H9 (cell line): Measurements from ENCODE around the gene ETV7. TPM values are rescaled to one million over a fixed set of nuclear protein-coding genes. Genes with fewer than 3 reads are reported as not detected.

ENCODE experiments used
- DNase-seq: peaks from one replicate; pipeline ENCODE4 v3.0.0-alpha.2; 2017
- H2AFZ ChIP-seq: one replicate; pipeline ENCODE4 v1.6.1; 2013; ENCODE audit warnings: mild to moderate bottlenecking, low read length, control low read depth, moderate library complexity
- H2AK5ac ChIP-seq: 2 replicates; pipeline ENCODE4 v1.6.1; 2013; ENCODE audit warnings: low read length, control low read depth, mixed read lengths; ENCODE audit not compliant: insufficient read length
- H2BK120ac ChIP-seq: one replicate; pipeline ENCODE4 v1.6.1; 2013; ENCODE audit warnings: low read depth, mild to moderate bottlenecking, low read length, control low read depth, inconsistent platforms; ENCODE audit not compliant: poor library complexity, severe bottlenecking
- H2BK12ac ChIP-seq: 2 replicates; pipeline ENCODE4 v1.6.1; 2013; ENCODE audit warnings: low read length, control low read depth, mixed read lengths, low read depth; ENCODE audit not compliant: insufficient read length
- H2BK15ac ChIP-seq: 2 replicates; pipeline ENCODE4 v1.6.1; 2013; ENCODE audit warnings: low read depth, low read length, control low read depth
- H2BK20ac ChIP-seq: one replicate; pipeline ENCODE4 v1.6.1; 2013; ENCODE audit warnings: low read depth, mild to moderate bottlenecking, low read length, control low read depth, inconsistent platforms; ENCODE audit not compliant: poor library complexity, severe bottlenecking
- H2BK5ac ChIP-seq: 2 replicates; pipeline ENCODE4 v1.6.1; 2013; ENCODE audit warnings: low read length, control low read depth, mixed read lengths; ENCODE audit not compliant: insufficient read length
- H3K14ac ChIP-seq: 2 replicates; pipeline ENCODE4 v1.6.1; 2013; ENCODE audit warnings: low read length, control low read depth; ENCODE audit not compliant: insufficient read depth
- H3K18ac ChIP-seq: 2 replicates; pipeline ENCODE4 v1.6.1; 2013; ENCODE audit warnings: low read depth, mild to moderate bottlenecking, mixed read lengths, low read length, control low read depth; ENCODE audit not compliant: insufficient read length
- H3K23ac ChIP-seq: 2 replicates; pipeline ENCODE4 v1.6.1; 2013; ENCODE audit warnings: low read length, control low read depth, mixed read lengths, low read depth; ENCODE audit not compliant: insufficient read length
- H3K23me2 ChIP-seq: 2 replicates; pipeline ENCODE4 v1.6.1; 2013; ENCODE audit warnings: low read depth, mild to moderate bottlenecking, mixed read lengths, low read length, control low read depth; ENCODE audit not compliant: insufficient read length, poor library complexity, severe bottlenecking
- H3K27ac ChIP-seq: 2 replicates; pipeline ENCODE4 v1.5.1; 2013; ENCODE audit warnings: low read length, control low read depth, mixed read lengths, low read depth; ENCODE audit not compliant: insufficient read length
- H3K27me3 ChIP-seq: 2 replicates; pipeline ENCODE4 v1.6.1; 2013; ENCODE audit warnings: low read length, control low read depth, inconsistent platforms; ENCODE audit not compliant: insufficient read depth
- H3K4ac ChIP-seq: 2 replicates; pipeline ENCODE4 v1.6.1; 2013; ENCODE audit warnings: low read depth, mild to moderate bottlenecking, control low read depth, inconsistent platforms, low read length, moderate library complexity
- H3K4me1 ChIP-seq: 2 replicates; pipeline ENCODE4 v1.6.1; 2013; ENCODE audit warnings: low read length, control low read depth, inconsistent platforms; ENCODE audit not compliant: insufficient read depth
- H3K4me2 ChIP-seq: 2 replicates; pipeline ENCODE4 v1.6.1; 2013; ENCODE audit warnings: low read length, control low read depth, mixed read lengths; ENCODE audit not compliant: insufficient read length, insufficient read depth
- H3K56ac ChIP-seq: 2 replicates; pipeline ENCODE4 v1.6.1; 2013; ENCODE audit warnings: low read depth, mild to moderate bottlenecking, mixed read lengths, low read length, control low read depth; ENCODE audit not compliant: insufficient read length
- H3K79me1 ChIP-seq: 2 replicates; pipeline ENCODE4 v1.6.1; 2013; ENCODE audit warnings: low read depth, mild to moderate bottlenecking, moderate library complexity, low read length, control low read depth, inconsistent platforms; ENCODE audit not compliant: insufficient read depth, poor library complexity, severe bottlenecking
- H3K79me2 ChIP-seq: 2 replicates; pipeline ENCODE4 v1.6.1; 2013; ENCODE audit warnings: low read length, control low read depth, inconsistent platforms; ENCODE audit not compliant: insufficient read depth
- H3K9ac ChIP-seq: 2 replicates; pipeline ENCODE4 v1.6.1; 2013; ENCODE audit warnings: low read length, control low read depth, mixed read lengths; ENCODE audit not compliant: insufficient read length; ENCODE audit errors: extremely low read depth
- H3K9me3 ChIP-seq: one replicate; pipeline ENCODE4 v1.6.1; 2013; ENCODE audit warnings: low read depth, low read length, inconsistent platforms; ENCODE audit not compliant: control insufficient read depth
- H3T11ph ChIP-seq: one replicate; pipeline ENCODE4 v1.6.1; 2013; ENCODE audit warnings: mild to moderate bottlenecking, low read length, control low read depth, inconsistent platforms
- H4K20me1 ChIP-seq: one replicate; pipeline ENCODE4 v1.6.1; 2013; ENCODE audit not compliant: control insufficient read depth, insufficient read length, insufficient read depth
- H4K5ac ChIP-seq: 2 replicates; pipeline ENCODE4 v1.6.1; 2013; ENCODE audit warnings: low read depth, mild to moderate bottlenecking, mixed read lengths, low read length, control low read depth; ENCODE audit not compliant: insufficient read length
- H4K8ac ChIP-seq: replicated peaks from 2 replicates; pipeline ENCODE4 v1.6.1; 2013; ENCODE audit warnings: low read length, control low read depth, mixed read lengths, low read depth; ENCODE audit not compliant: insufficient read length
- H4K91ac ChIP-seq: 2 replicates; pipeline ENCODE4 v1.6.1; 2013; ENCODE audit warnings: low read depth, mild to moderate bottlenecking, moderate library complexity, mixed read lengths, low read length, control low read depth; ENCODE audit not compliant: insufficient read length
- H3K27ac Mint-ChIP-seq, 3 experiments: 2 replicates in 2 of 3; 3 replicates in 1 of 3; pipeline ENCODE4 v1.8.0; 2020 to 2021; ENCODE audit warnings: mixed read lengths in 3 of 3, mild to moderate bottlenecking in 1 of 3, moderate library complexity in 1 of 3
- H3K27me3 Mint-ChIP-seq: 2 replicates; pipeline ENCODE4 v1.8.0; 2021; ENCODE audit warnings: low read depth, mild to moderate bottlenecking, moderate library complexity, mixed read lengths
- H3K36me3 Mint-ChIP-seq, 3 experiments: 2 replicates in 2 of 3; 3 replicates in 1 of 3; pipeline ENCODE4 v1.8.0; 2020 to 2021; ENCODE audit warnings: low read depth in 3 of 3, mixed read lengths in 3 of 3; ENCODE audit not compliant: insufficient read depth in 1 of 3
- H3K4me1 Mint-ChIP-seq, 2 experiments: 2 replicates each; pipeline ENCODE4 v1.8.0; 2020; ENCODE audit warnings: mixed read lengths in 2 of 2
- H3K4me3 Mint-ChIP-seq, 2 experiments: 2 replicates in 1 of 2; 3 replicates in 1 of 2; pipeline ENCODE4 v1.8.0; 2020 to 2021; ENCODE audit warnings: mild to moderate bottlenecking in 2 of 2, mixed read lengths in 2 of 2, moderate library complexity in 1 of 2
- H3K9me3 Mint-ChIP-seq, 2 experiments: 2 replicates in 1 of 2; 3 replicates in 1 of 2; pipeline ENCODE4 v1.8.0; 2020; ENCODE audit warnings: mild to moderate bottlenecking in 2 of 2, mixed read lengths in 2 of 2, moderate library complexity in 1 of 2
- WGBS: extraction: QIAGEN DNeasy Blood & Tissue Kit; methylation state at CpG from one replicate; pipeline ENCODE4 v1.1.7; 2013; ENCODE audit warnings: missing lambda C conversion rate, low lambda C conversion rate, mixed read lengths; ENCODE audit not compliant: insufficient read length; ENCODE audit errors: extremely low coverage; 5-methylcytosine and 5-hydroxymethylcytosine counted together
- total RNA-seq: library from RNA; stranded (reverse); gene quantifications from 2 replicates; pipeline ENCODE4 v1.2.1, GENCODE V29; 2021
- TF ChIP-seq, protein P1 (sequence below): fragments of 200-600 bp; sonication (generic); conservative IDR thresholded peaks from 3 replicates; pipeline ENCODE4 v1.8.0; 2021; ENCODE audit warnings: antibody characterized with exemption, mild to moderate bottlenecking

Gene ETV7
- total RNA-seq, 1 experiment from 2014 or later = 0.92 TPM

DNA sequence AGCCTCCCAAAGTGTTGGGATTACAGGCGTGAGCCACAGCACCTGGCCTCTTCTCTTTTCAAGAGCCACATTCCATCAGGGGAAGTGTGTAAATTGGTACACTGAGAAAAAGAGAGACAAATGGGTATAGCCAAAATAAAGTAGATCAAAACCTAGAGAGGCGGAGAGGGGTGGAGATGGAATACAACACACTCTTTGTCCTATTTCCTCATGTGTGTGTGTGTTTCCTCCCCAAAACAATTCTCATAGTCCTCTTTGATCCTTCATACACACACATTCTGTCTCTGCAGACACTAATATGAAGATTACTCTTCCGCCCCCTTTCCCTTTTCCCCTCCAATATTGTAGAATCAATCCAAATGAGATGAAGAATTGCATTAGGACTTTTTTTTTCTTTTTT lies 39.2 kb upstream of the ETV7 start:
- WGBS = no CpG with 5 or more reads among the region's 3 CpGs
- no peak overlapping the region for H3K4ac ChIP-seq
- no peak overlapping the region for H2BK20ac ChIP-seq
- H2BK5ac ChIP-seq = no peak overlapping the region
- no peak overlapping the region for H2BK15ac ChIP-seq
- no peak overlapping the region for H3K14ac ChIP-seq
- Mint-ChIP-seq H3K4me3 (no peak overlapping the region), H3K9me3 (no peaks in the 10 kb centered on the region; a peak in 1 of 5 replicates), H3K27ac (no peak overlapping the region), H3K4me1 (peaks cover 15 to 16% of the 10 kb centered on the region in 2 experiments), H3K27me3 (no peaks in the 10 kb centered on the region; the same call in 1 of the 2 replicates), H3K36me3 (no peaks in the 10 kb centered on the region)
- no peaks in the 10 kb centered on the region for H3K79me2 ChIP-seq
- no peaks in the 10 kb centered on the region for H3K79me1 ChIP-seq
- H2BK12ac ChIP-seq = no peak overlapping the region
- no peak overlapping the region for H3K27ac ChIP-seq
- H3K4me2 ChIP-seq = no peak overlapping the region
- H3K56ac ChIP-seq = no peak overlapping the region
- no peak overlapping the region for H3T11ph ChIP-seq
- TF ChIP-seq, protein P1, sequence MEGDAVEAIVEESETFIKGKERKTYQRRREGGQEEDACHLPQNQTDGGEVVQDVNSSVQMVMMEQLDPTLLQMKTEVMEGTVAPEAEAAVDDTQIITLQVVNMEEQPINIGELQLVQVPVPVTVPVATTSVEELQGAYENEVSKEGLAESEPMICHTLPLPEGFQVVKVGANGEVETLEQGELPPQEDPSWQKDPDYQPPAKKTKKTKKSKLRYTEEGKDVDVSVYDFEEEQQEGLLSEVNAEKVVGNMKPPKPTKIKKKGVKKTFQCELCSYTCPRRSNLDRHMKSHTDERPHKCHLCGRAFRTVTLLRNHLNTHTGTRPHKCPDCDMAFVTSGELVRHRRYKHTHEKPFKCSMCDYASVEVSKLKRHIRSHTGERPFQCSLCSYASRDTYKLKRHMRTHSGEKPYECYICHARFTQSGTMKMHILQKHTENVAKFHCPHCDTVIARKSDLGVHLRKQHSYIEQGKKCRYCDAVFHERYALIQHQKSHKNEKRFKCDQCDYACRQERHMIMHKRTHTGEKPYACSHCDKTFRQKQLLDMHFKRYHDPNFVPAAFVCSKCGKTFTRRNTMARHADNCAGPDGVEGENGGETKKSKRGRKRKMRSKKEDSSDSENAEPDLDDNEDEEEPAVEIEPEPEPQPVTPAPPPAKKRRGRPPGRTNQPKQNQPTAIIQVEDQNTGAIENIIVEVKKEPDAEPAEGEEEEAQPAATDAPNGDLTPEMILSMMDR = no peak
- no peak for DNase-seq
- H3K18ac ChIP-seq = no peak overlapping the region
- H4K5ac ChIP-seq = no peak overlapping the region
- H3K23me2 ChIP-seq = peaks cover 9% of the 10 kb centered on the region
- H4K91ac ChIP-seq = no peak overlapping the region
- H4K8ac ChIP-seq = no peak overlapping the region
- H2BK120ac ChIP-seq = no peak overlapping the region
- H3K27me3 ChIP-seq = no peaks in the 10 kb centered on the region
- no peak overlapping the region for H3K9ac ChIP-seq
- no peaks in the 10 kb centered on the region for H3K9me3 ChIP-seq
- H3K23ac ChIP-seq = no peak overlapping the region
- no peaks in the 10 kb centered on the region for H4K20me1 ChIP-seq
- H2AK5ac ChIP-seq = no peak overlapping the region
- no peaks in the 10 kb centered on the region for H3K4me1 ChIP-seq
- H2AFZ ChIP-seq = no peak overlapping the region
